HUES64 (cell line): ENCODE measurements around the gene UQCC2.

Source experiments
- H3K27ac ChIP-seq: 2 replicates; pipeline ENCODE4 v1.7.0; 2013; ENCODE audit warnings: low read depth, low read length, inconsistent platforms
- H3K27me3 ChIP-seq: 2 replicates; pipeline ENCODE4 v1.6.1; 2013; ENCODE audit warnings: mild to moderate bottlenecking, low read length; ENCODE audit not compliant: insufficient read depth
- H3K36me3 ChIP-seq: 2 replicates; pipeline ENCODE4 v1.6.1; 2013; ENCODE audit warnings: mild to moderate bottlenecking, low read length; ENCODE audit not compliant: insufficient read depth
- H3K4me1 ChIP-seq: 2 replicates; pipeline ENCODE4 v1.6.1; 2013; ENCODE audit warnings: mild to moderate bottlenecking, low read length, moderate library complexity; ENCODE audit not compliant: insufficient read depth
- H3K4me3 ChIP-seq: 2 replicates; pipeline ENCODE4 v1.5.1; 2013; ENCODE audit warnings: mild to moderate bottlenecking, low read length, moderate library complexity
- H3K9ac ChIP-seq: 2 replicates; pipeline ENCODE4 v1.6.1; 2013; ENCODE audit warnings: mild to moderate bottlenecking, low read depth, low read length
- H3K9me3 ChIP-seq: 2 replicates; pipeline ENCODE4 v1.6.1; 2013; ENCODE audit warnings: low read depth, low read length; ENCODE audit not compliant: insufficient read depth
- WGBS: fragments of 150-250, 120-280 bp; methylation state at CpG from one replicate; pipeline ENCODE4 v1.1.7; 2013; ENCODE audit warnings: missing lambda C conversion rate; 5-methylcytosine and 5-hydroxymethylcytosine counted together

Gene UQCC2

GRCh38 chr6:33678233-33678931 is 33.1 kb downstream of the UQCC2 start:
- Histone ChIP-seq H3K27ac (no peak overlapping the region), H3K36me3 (peaks cover 71% of the 10 kb centered on the region), H3K27me3 (no peaks in the 10 kb centered on the region), H3K4me3 (no peak overlapping the region), H3K9me3 (no peaks in the 10 kb centered on the region), H3K4me1 (no peaks in the 10 kb centered on the region), H3K9ac (no peak overlapping the region)
- WGBS: 93% methylated on average over 24 of the region's 24 CpGs

GRCh38 chr6:33677689-33678088 is 33.8 kb downstream of the UQCC2 start:
- no peaks in the 10 kb centered on the region for H3K4me1 ChIP-seq
- no peak overlapping the region for H3K4me3 ChIP-seq

GRCh38 chr6:33677143-33677660 is 34.3 kb downstream of the UQCC2 start:
- Histone ChIP-seq H3K27me3 (no peaks in the 10 kb centered on the region), H3K36me3 (peaks cover 60% of the 10 kb centered on the region), H3K4me1 (no peaks in the 10 kb centered on the region), H3K9me3 (no peaks in the 10 kb centered on the region), H3K4me3 (no peak overlapping the region), H3K27ac (no peak overlapping the region), H3K9ac (no peak overlapping the region)
- 95% methylated on average over 8 of the region's 8 CpGs for WGBS

More at GRCh38 chr6:33677689-33678088, 33.8 kb downstream of the UQCC2 start:
- H3K9ac ChIP-seq: no peak overlapping the region
- WGBS: 91% methylated on average over 2 of the region's 2 CpGs
- no peaks in the 10 kb centered on the region for H3K9me3 ChIP-seq
- no peaks in the 10 kb centered on the region for H3K27me3 ChIP-seq
- H3K27ac ChIP-seq: no peak overlapping the region
- H3K36me3 ChIP-seq: peaks cover 64% of the 10 kb centered on the region

GRCh38 chr6:33676416-33677142 is 34.9 kb downstream of the UQCC2 start:
- peaks cover 57% of the 10 kb centered on the region for H3K36me3 ChIP-seq
- no peaks in the 10 kb centered on the region for H3K9me3 ChIP-seq
- no peak overlapping the region for H3K9ac ChIP-seq
- 94% methylated on average over 15 of the region's 15 CpGs for WGBS
- no peaks in the 10 kb centered on the region for H3K4me1 ChIP-seq
- H3K4me3 ChIP-seq: no peak overlapping the region
- no peak overlapping the region for H3K27ac ChIP-seq
- H3K27me3 ChIP-seq: no peaks in the 10 kb centered on the region

GRCh38 chr6:33675968-33676367 is 35.5 kb downstream of the UQCC2 start:
- H3K9me3 ChIP-seq: no peaks in the 10 kb centered on the region
- H3K27me3 ChIP-seq: no peaks in the 10 kb centered on the region
- 94% methylated on average over 7 of the region's 7 CpGs for WGBS
- no peak overlapping the region for H3K9ac ChIP-seq
- no peak overlapping the region for H3K4me3 ChIP-seq
- H3K36me3 ChIP-seq: peaks cover 58% of the 10 kb centered on the region
- H3K4me1 ChIP-seq: no peaks in the 10 kb centered on the region
- no peak overlapping the region for H3K27ac ChIP-seq

- no peak overlapping the region for H3K4me3 ChIP-seq
- H3K36me3 ChIP-seq: peaks cover 57% of the 10 kb centered on the region
- no peaks in the 10 kb centered on the region for H3K4me1 ChIP-seq
- H3K9me3 ChIP-seq: no peaks in the 10 kb centered on the region
- H3K27me3 ChIP-seq: no peaks in the 10 kb centered on the region
- 82% methylated on average over 7 of the region's 7 CpGs for WGBS
- H3K27ac ChIP-seq: 0 out of 2 replicates have a peak overlapping the region, but pooled peaks have one; percentile 29
- H3K9ac ChIP-seq: no peak overlapping the region
Measured at GRCh38 chr6:33673851-33674250, 37.6 kb downstream of the UQCC2 start.

GRCh38 chr6:33672808-33673207 is 38.7 kb downstream of the UQCC2 start:
- Histone ChIP-seq H3K4me3 (no peak overlapping the region), H3K4me1 (no peaks in the 10 kb centered on the region), H3K9ac (no peak overlapping the region), H3K27ac (no peak overlapping the region), H3K36me3 (peaks cover 62% of the 10 kb centered on the region), H3K27me3 (no peaks in the 10 kb centered on the region), H3K9me3 (no peaks in the 10 kb centered on the region)
- WGBS: 44% methylated on average over 5 of the region's 5 CpGs

- H3K9ac ChIP-seq: no peak overlapping the region
- H3K27ac ChIP-seq: no peak overlapping the region
- no peaks in the 10 kb centered on the region for H3K27me3 ChIP-seq
- H3K9me3 ChIP-seq: no peaks in the 10 kb centered on the region
- 95% methylated on average over 3 of the region's 3 CpGs for WGBS
- H3K4me3 ChIP-seq: no peak overlapping the region
- no peaks in the 10 kb centered on the region for H3K4me1 ChIP-seq
- peaks cover 62% of the 10 kb centered on the region for H3K36me3 ChIP-seq
Measured at GRCh38 chr6:33671744-33672072, 39.8 kb downstream of the UQCC2 start.

GRCh38 chr6:33670971-33671743 is 40.3 kb downstream of the UQCC2 start:
- 85% methylated on average over 30 of the region's 30 CpGs for WGBS
- Histone ChIP-seq H3K4me3 (no peak overlapping the region), H3K4me1 (no peaks in the 10 kb centered on the region), H3K27ac (no peak overlapping the region), H3K27me3 (no peaks in the 10 kb centered on the region), H3K36me3 (peaks cover 62% of the 10 kb centered on the region), H3K9ac (no peak overlapping the region), H3K9me3 (no peaks in the 10 kb centered on the region)

- 91% methylated on average over 21 of the region's 21 CpGs for WGBS
- peaks cover 66% of the 10 kb centered on the region for H3K36me3 ChIP-seq
- H3K27ac ChIP-seq: no peak overlapping the region
- no peak overlapping the region for H3K9ac ChIP-seq
- H3K27me3 ChIP-seq: no peaks in the 10 kb centered on the region
- H3K4me1 ChIP-seq: no peaks in the 10 kb centered on the region
- H3K9me3 ChIP-seq: no peaks in the 10 kb centered on the region
- no peak overlapping the region for H3K4me3 ChIP-seq
Measured at GRCh38 chr6:33670086-33670660, 41.3 kb downstream of the UQCC2 start.

- H3K9me3 ChIP-seq: no peaks in the 10 kb centered on the region
- no peak overlapping the region for H3K4me3 ChIP-seq
- no peaks in the 10 kb centered on the region for H3K4me1 ChIP-seq
- no peak overlapping the region for H3K27ac ChIP-seq
- H3K9ac ChIP-seq: no peak overlapping the region
- H3K27me3 ChIP-seq: no peaks in the 10 kb centered on the region
- H3K36me3 ChIP-seq: peaks cover 68% of the 10 kb centered on the region
- WGBS: 59% methylated on average over 17 of the region's 17 CpGs
Measured at GRCh38 chr6:33668914-33669313, 42.6 kb downstream of the UQCC2 start.
